HG02610 (cell line): Measurements from ENCODE around the gene PKN2.

Experiments used
- ATAC-seq: cut with Tn5 transposase; IDR thresholded peaks from one replicate; pipeline ENCODE4 v1.9.1; 2021; ENCODE audit warnings: mild to moderate bottlenecking, moderate library complexity; ENCODE audit not compliant: unreplicated experiment

Gene PKN2

GRCh38 chr1:88731475-88732269 is 47.6 kb downstream of the PKN2 start:
- no peak for ATAC-seq

- ATAC-seq: no peak
Observed at GRCh38 chr1:88735382-88735781, 51.3 kb downstream of the PKN2 start.

DNA sequence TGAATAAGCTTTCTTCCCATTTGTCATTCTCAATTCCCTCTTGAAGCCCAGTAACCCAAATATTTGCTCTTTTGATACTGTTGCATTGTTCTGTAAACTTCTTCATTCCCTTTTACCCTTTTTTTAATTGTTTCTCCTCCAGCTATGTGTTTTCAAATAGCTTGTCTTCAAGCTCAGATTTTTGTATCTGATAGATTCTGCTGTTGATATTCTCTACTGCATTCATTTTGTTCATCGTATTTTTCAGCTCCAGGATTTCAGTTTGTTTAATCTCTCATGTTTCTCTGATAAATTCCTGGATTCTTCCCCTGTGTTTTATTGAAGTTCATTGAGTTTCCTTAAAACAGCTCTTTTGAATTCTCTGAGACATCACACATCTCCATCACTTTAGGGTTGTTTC is 51.8 kb downstream of the PKN2 start:
- no peak for ATAC-seq

DNA sequence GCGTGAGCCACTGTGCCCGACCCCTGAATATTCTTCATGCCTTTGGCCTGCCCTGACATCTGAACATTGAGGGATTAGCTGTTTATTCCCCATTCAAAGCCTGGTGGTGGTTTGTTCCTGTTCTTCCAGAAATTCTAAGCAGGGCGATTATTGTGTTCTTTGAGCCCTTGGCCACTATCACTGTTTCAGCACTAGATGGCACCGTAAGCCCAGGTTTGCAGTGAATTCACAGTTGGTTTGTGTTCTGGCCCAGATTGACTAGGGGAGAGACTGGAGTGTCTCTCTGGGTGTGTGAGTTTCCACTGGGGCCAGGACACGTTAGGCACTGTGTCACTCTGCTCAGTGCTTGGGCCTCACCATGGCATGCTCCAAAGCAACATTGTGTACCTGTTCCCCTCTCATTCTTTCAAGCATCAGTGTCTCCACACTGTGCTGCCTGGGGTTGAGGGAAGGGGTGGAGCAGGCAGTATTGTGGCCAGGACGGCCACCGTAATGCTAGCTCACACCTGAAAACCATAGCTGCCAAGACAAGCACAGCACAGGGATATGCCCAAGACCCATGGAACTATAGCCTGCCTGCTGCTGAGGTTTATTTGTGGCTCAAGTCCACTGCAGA is 52.7 kb downstream of the PKN2 start:
- ATAC-seq: no peak

- ATAC-seq: no peak
Observed at GRCh38 chr1:88737338-88737927, 53.4 kb downstream of the PKN2 start.

DNA sequence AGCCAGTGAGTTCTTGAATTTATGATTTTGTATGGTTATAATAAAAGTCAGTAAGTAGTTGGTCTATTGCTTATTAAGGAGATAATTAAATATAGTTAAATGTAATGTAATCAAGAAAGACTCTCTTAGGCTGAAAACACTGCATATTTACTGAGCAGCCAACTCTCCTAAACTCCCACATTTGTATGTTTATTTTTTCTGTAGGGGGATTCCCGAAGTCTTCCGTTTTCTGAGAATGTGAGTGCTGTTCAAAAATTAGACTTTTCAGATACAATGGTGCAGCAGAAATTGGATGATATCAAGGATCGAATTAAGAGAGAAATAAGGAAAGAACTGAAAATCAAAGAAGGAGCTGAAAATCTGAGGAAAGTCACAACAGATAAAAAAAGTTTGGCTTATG is 56.7 kb downstream of the PKN2 start:
- no peak for ATAC-seq

GRCh38 chr1:88741413-88741812 is 57.3 kb downstream of the PKN2 start:
- no peak for ATAC-seq

GRCh38 chr1:88742531-88742930 is 58.5 kb downstream of the PKN2 start:
- no peak for ATAC-seq

- ATAC-seq: peak; percentile 88
Observed at GRCh38 chr1:88744142-88744541, 60.1 kb downstream of the PKN2 start.

- no peak for ATAC-seq
Observed at GRCh38 chr1:88746916-88747315, 62.8 kb downstream of the PKN2 start.

- no peak for ATAC-seq
Observed at GRCh38 chr1:88751714-88752113, 67.6 kb downstream of the PKN2 start.

DNA sequence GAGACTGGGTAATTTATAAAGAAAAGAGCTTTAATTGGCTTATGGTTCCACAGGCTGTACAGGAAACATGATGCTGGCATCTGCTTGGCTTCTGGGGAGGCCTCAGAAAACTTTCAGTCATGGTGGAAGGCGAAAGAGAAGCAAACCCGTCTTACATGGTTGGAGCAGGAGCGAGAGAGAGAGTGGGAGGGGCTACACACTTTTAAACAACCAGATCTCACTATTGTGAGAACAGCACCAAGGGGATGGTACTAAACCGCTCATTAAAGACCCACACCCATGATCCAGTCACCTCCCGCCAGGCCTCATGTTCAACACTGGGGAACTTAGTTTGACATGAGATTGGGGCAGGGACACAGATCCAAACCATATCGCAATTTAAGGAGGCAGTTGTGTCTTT is 69.4 kb downstream of the PKN2 start:
- no peak for ATAC-seq

DNA sequence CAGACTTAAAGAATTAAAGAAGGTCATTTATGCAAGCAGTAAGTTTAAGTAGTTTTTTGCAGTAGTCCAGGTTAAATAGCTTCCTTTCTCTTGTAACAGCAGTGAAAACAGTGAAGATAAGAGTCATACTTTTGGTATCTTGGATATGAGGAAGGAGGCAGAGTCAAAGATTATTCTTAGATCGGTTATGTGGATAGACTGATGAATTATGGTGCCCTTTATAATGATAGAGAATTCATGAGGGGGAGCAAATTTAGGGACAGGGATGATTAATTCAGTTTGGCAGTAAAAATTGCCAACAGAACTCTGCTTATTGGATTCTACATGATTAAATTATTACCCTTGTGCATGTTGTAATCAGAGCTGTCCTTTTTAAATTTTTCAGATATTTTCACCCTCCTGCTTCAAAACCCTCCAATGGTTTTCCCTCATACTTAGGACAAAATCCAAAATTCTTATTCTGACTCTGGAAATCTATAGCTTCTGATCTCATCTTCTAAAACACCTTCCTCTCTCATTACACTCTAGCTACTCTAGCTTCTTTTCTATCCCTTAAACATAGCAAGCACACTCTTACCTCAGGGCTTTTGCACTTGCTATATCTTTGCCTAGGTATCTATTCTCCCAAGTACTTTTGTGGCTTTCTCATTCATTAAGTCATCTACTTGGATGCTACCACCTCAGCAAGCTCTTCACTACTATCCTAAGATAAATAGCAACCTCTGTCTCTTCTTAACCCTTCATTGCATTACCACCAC is 79.8 kb downstream of the PKN2 start:
- no peak for ATAC-seq

- no peak for ATAC-seq
Observed at GRCh38 chr1:88768187-88768586, 84.1 kb downstream of the PKN2 start.

GRCh38 chr1:88768816-88769215 is 84.7 kb downstream of the PKN2 start:
- no peak for ATAC-seq

GRCh38 chr1:88773540-88774150 is 89.6 kb downstream of the PKN2 start:
- ATAC-seq: no peak

- peak; percentile 66 for ATAC-seq
Observed at GRCh38 chr1:88774151-88774556, 90.1 kb downstream of the PKN2 start.

DNA sequence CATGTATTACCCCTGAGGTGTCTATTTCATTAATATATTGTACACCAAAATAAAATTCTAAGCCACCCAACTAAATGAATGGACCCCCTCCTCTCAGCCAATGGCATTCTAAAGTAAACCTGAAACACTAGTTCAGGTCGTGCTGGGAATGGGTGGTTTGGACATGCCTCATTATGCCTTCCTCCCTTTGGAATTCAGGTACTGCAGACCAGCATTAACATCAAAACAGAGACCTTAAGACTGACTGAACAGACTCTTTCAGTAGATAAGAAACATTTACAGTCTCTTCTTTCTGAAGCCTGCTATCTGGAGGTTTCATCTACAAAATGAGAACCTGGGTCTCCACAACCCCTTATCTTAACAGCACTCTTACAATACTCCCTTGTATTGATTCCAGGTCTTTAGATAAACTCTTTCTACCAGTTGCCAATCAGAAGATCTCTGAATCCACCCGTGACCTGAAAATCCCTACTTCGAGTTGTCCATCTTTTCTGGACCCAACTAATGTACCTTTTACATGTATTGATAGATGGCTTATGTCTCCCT is 93.6 kb downstream of the PKN2 start:
- no peak for ATAC-seq

GRCh38 chr1:88779880-88780279 is 95.8 kb downstream of the PKN2 start:
- no peak for ATAC-seq

- no peak for ATAC-seq
Observed at GRCh38 chr1:88780485-88780884, 96.4 kb downstream of the PKN2 start.

DNA sequence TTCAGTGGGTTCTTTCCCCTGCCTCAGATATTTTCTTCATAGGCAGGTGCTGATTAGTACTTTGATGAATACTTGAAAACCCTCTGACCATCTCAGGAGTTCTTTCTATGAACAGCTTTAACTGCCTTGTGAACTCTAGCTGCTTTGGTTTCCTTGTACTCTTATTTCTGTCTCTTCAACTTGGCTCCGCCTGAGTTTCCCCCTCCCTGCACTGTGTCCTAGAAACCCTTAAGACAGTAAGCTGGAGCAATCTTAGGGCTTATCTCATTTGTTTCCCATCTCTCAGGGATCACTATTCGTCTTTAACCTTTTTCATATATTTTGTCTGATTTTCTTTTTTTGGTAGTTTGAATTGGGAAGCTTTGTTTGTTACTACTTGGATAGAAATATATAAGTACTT is 99.1 kb downstream of the PKN2 start:
- ATAC-seq: no peak
